SU-DHL-6 (cell line): ENCODE measurements around the gene ASB11.

Experiments
- CTCF ChIP-seq: fragments of 200-600 bp; sonication (generic); IDR thresholded peaks from one replicate; pipeline ENCODE4 v1.5.1; 2017; ENCODE audit warnings: antibody characterized with exemption, mild to moderate bottlenecking, low read length, moderate library complexity; ENCODE audit not compliant: insufficient read depth, poor library complexity, severe bottlenecking
- EZH2phosphoT487 ChIP-seq: fragments of 200-600 bp; sonication (generic), shearing (Covaris generic); conservative IDR thresholded peaks from 2 replicates; pipeline ENCODE4 v1.6.1; 2018; ENCODE audit warnings: mild to moderate bottlenecking, antibody characterized with exemption, low read length, moderate library complexity, mixed read lengths

DNA sequence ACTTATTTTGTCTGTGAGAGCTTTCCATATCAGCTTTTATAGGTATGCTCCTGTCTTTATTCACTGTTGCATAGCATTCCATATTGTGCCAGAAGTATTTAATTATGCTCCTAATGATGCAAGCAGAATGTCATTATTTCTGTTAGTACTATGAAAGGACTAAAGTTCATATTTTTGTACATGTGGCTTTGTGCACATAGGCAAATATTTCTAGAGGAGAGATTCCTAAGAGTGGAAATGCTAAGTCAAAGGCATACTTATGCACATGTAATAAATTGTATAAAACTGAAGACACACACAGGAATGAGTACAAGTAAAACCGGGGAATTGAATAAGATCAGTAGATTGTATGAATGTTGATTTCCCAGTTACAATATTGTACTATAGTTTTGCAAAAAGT lies 43.7 kb downstream of the ASB11 start:
- TF ChIP-seq CTCF: no peak
- TF ChIP-seq EZH2phosphoT487: no peak
